ENCODE measurements around the gene ACACB.
"Not testable (repeated sequence)": the region's sequence is repeated elsewhere in the genome, so short reads cannot be mapped to it uniquely, and the experiment has no call there.

ACACB gene

GRCh38 chr12:109169262-109169661 lies 52.9 kb downstream of the ACACB start:
- no peak overlapping the region for H3K27ac ChIP-seq

GRCh38 chr12:109169686-109170085 lies 53.3 kb downstream of the ACACB start:
- H3K27ac ChIP-seq: no peak overlapping the region
- no peak for DNase-seq (ENCODE audit: low read depth, low spot score)

More at GRCh38 chr12:109169262-109169661, 52.9 kb downstream of the ACACB start:
- no peak for DNase-seq (ENCODE audit: low read depth, low spot score)

- DNase-seq (ENCODE audit: low read depth, low spot score): no peak
- no peak overlapping the region for H3K27ac ChIP-seq
Observed at GRCh38 chr12:109170324-109170723, 53.9 kb downstream of the ACACB start.

GRCh38 chr12:109172787-109173186 lies 56.4 kb downstream of the ACACB start:
- DNase-seq (ENCODE audit: low read depth, low spot score); H3K27ac ChIP-seq: not testable (repeated sequence)

- DNase-seq (ENCODE audit: low read depth, low spot score): no peak
- no peak overlapping the region for H3K27ac ChIP-seq
Observed at GRCh38 chr12:109173443-109174240, 57.3 kb downstream of the ACACB start.

- no peak overlapping the region for H3K27ac ChIP-seq
- no peak for DNase-seq (ENCODE audit: low read depth, low spot score)
Observed at GRCh38 chr12:109174468-109174867, 58.1 kb downstream of the ACACB start.

GRCh38 chr12:109178532-109178931 lies 62.1 kb downstream of the ACACB start:
- no peak for DNase-seq (ENCODE audit: low read depth, low spot score)
- no peak overlapping the region for H3K27ac ChIP-seq

- no peak for DNase-seq (ENCODE audit: low read depth, low spot score)
- H3K27ac ChIP-seq: no peak overlapping the region
Observed at GRCh38 chr12:109179927-109180326, 63.5 kb downstream of the ACACB start.

GRCh38 chr12:109182041-109182839 lies 65.9 kb downstream of the ACACB start:
- H3K27ac ChIP-seq: no peak overlapping the region
- no peak for DNase-seq (ENCODE audit: low read depth, low spot score)

GRCh38 chr12:109185441-109185840 lies 69.1 kb downstream of the ACACB start:
- DNase-seq (ENCODE audit: low read depth, low spot score): no peak
- no peak overlapping the region for H3K27ac ChIP-seq

GRCh38 chr12:109186993-109187653 lies 70.7 kb downstream of the ACACB start:
- no peak for DNase-seq (ENCODE audit: low read depth, low spot score)
- H3K27ac ChIP-seq: no peak overlapping the region

- DNase-seq (ENCODE audit: low read depth, low spot score): no peak
- no peak overlapping the region for H3K27ac ChIP-seq
Observed at GRCh38 chr12:109188108-109188712, 71.8 kb downstream of the ACACB start.

- no peak for DNase-seq (ENCODE audit: low read depth, low spot score)
- H3K27ac ChIP-seq: no peak overlapping the region
Observed at GRCh38 chr12:109189291-109189690, 72.9 kb downstream of the ACACB start.

- H3K27ac ChIP-seq: peak overlapping the region; percentile 70
- no peak for DNase-seq (ENCODE audit: low read depth, low spot score)
Observed at GRCh38 chr12:109191621-109192250, 75.3 kb downstream of the ACACB start.

GRCh38 chr12:109192358-109192757 lies 76.0 kb downstream of the ACACB start:
- peak overlapping the region; percentile 70 for H3K27ac ChIP-seq
- DNase-seq (ENCODE audit: low read depth, low spot score): peak; percentile 54

- DNase-seq (ENCODE audit: low read depth, low spot score): no peak
Observed at GRCh38 chr12:109193896-109194295, 77.5 kb downstream of the ACACB start.

GRCh38 chr12:109196332-109196731 lies 79.9 kb downstream of the ACACB start:
- DNase-seq (ENCODE audit: low read depth, low spot score): no peak
- H3K27ac ChIP-seq: no peak overlapping the region

More at GRCh38 chr12:109193896-109194295, 77.5 kb downstream of the ACACB start:
- H3K27ac ChIP-seq: no peak overlapping the region

GRCh38 chr12:109197327-109197726 lies 80.9 kb downstream of the ACACB start:
- no peak for DNase-seq (ENCODE audit: low read depth, low spot score)
- H3K27ac ChIP-seq: no peak overlapping the region

- H3K27ac ChIP-seq: peak overlapping the region; percentile 83
- DNase-seq (ENCODE audit: low read depth, low spot score): no peak
Observed at GRCh38 chr12:109199324-109199723, 82.9 kb downstream of the ACACB start.

Measured in epithelial cell of prostate (primary cell).